Measurements from ENCODE around the gene HUWE1. TPM values are rescaled to one million over a fixed set of nuclear protein-coding genes. Genes with fewer than 3 reads are reported as not detected.

The HUWE1 gene
- total RNA-seq, 1 donor from 2014 or later = 48.4 TPM

- Histone ChIP-seq H3K27me3 (ENCODE audit: control insufficient read depth, insufficient read depth, low read length) (no peaks in the 10 kb centered on the region), H3K4me3 (ENCODE audit: low read depth, low read length) (no peak overlapping the region), H3K36me3 (ENCODE audit: control insufficient read depth, insufficient read depth, low read length) (no peaks in the 10 kb centered on the region)
- no peak for TF ChIP-seq CTCF (IDR thresholded peaks at IDR 0.05; ENCODE audit: insufficient read depth, low read length, severe bottlenecking)
- FAIRE-seq (no peak), DNase-seq (ENCODE audit: low read depth) (no peak)
These were observed 9.2 kb downstream of the HUWE1 start for GRCh38 chrX:53677286-53677685.

- peak; percentile 13 for DNase-seq (ENCODE audit: low read depth)
These were observed 11.9 kb downstream of the HUWE1 start for GRCh38 chrX:53674581-53674980.

GRCh38 chrX:53669258-53669657, 17.3 kb downstream of the HUWE1 start:
- DNase-seq (ENCODE audit: low read depth) (no peak), FAIRE-seq (no peak)
- H3K36me3 ChIP-seq (ENCODE audit: control insufficient read depth, insufficient read depth, low read length) = peaks cover 2% of the 10 kb centered on the region
- TF ChIP-seq CTCF (IDR thresholded peaks at IDR 0.05; ENCODE audit: insufficient read depth, low read length, severe bottlenecking) = no peak
- no peaks in the 10 kb centered on the region for H3K27me3 ChIP-seq (ENCODE audit: control insufficient read depth, insufficient read depth, low read length)
- H3K4me3 ChIP-seq (ENCODE audit: low read depth, low read length) = no peak overlapping the region

More at GRCh38 chrX:53674581-53674980, 11.9 kb downstream of the HUWE1 start:
- no peak for TF ChIP-seq CTCF (IDR thresholded peaks at IDR 0.05; ENCODE audit: insufficient read depth, low read length, severe bottlenecking)
- no peak for FAIRE-seq
- H3K27me3 ChIP-seq (ENCODE audit: control insufficient read depth, insufficient read depth, low read length) = no peaks in the 10 kb centered on the region
- H3K36me3 ChIP-seq (ENCODE audit: control insufficient read depth, insufficient read depth, low read length) = no peaks in the 10 kb centered on the region
- no peak overlapping the region for H3K4me3 ChIP-seq (ENCODE audit: low read depth, low read length)

- FAIRE-seq (no peak), DNase-seq (ENCODE audit: low read depth) (no peak)
- TF ChIP-seq CTCF (IDR thresholded peaks at IDR 0.05; ENCODE audit: insufficient read depth, low read length, severe bottlenecking) = no peak
- peaks cover 2% of the 10 kb centered on the region for H3K36me3 ChIP-seq (ENCODE audit: control insufficient read depth, insufficient read depth, low read length)
- no peaks in the 10 kb centered on the region for H3K27me3 ChIP-seq (ENCODE audit: control insufficient read depth, insufficient read depth, low read length)
- no peak overlapping the region for H3K4me3 ChIP-seq (ENCODE audit: low read depth, low read length)
These were observed 20.3 kb downstream of the HUWE1 start for GRCh38 chrX:53666171-53666570.

- DNase-seq (ENCODE audit: low read depth) (no peak), FAIRE-seq (no peak)
- no peak for TF ChIP-seq CTCF (IDR thresholded peaks at IDR 0.05; ENCODE audit: insufficient read depth, low read length, severe bottlenecking)
- H3K27me3 ChIP-seq (ENCODE audit: control insufficient read depth, insufficient read depth, low read length) = no peaks in the 10 kb centered on the region
- H3K36me3 ChIP-seq (ENCODE audit: control insufficient read depth, insufficient read depth, low read length) = no peaks in the 10 kb centered on the region
- no peak overlapping the region for H3K4me3 ChIP-seq (ENCODE audit: low read depth, low read length)
These were observed 26.5 kb downstream of the HUWE1 start for GRCh38 chrX:53660004-53660403.

- FAIRE-seq = no peak
- Histone ChIP-seq H3K27me3 (ENCODE audit: control insufficient read depth, insufficient read depth, low read length) (no peaks in the 10 kb centered on the region), H3K4me3 (ENCODE audit: low read depth, low read length) (no peak overlapping the region), H3K36me3 (ENCODE audit: control insufficient read depth, insufficient read depth, low read length) (no peaks in the 10 kb centered on the region)
- TF ChIP-seq CTCF (IDR thresholded peaks at IDR 0.05; ENCODE audit: insufficient read depth, low read length, severe bottlenecking) = no peak
- DNase-seq (ENCODE audit: low read depth) = no peak
These were observed 27.5 kb downstream of the HUWE1 start for GRCh38 chrX:53659039-53659438.

Measured in bronchial epithelial cell (primary cell).